ENCODE measurements around the gene RABGAP1L. TPM values are rescaled to one million over a fixed set of nuclear protein-coding genes. Genes with fewer than 3 reads are reported as not detected.
"Not testable (repeated sequence)": the region's sequence is repeated elsewhere in the genome, so short reads cannot be mapped to it uniquely, and the experiment has no call there.

Gene RABGAP1L
- total RNA-seq, 4 donors from 2014 or later: 48.2 to 102 (median 59.1) TPM

DNA sequence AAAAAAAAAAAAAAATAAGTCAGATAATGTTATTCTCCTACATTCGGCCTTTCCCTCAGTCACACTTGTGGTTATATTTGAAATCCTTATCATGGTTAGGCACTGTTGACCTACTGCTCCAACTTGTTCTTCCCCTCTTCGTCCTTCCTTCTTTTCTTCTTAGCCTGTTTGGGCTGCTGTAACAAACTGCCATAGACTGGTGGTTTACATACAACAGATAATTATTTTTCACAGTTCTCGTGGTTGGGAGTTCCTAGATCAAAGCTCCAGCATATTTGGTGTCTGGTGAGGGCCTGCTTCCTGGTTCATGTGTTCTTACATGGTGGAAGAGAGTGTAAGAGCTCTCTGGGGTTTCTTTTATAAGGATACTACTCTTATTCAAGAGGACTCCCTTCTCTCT is 73.4 kb downstream of the RABGAP1L start:
- 90% methylated on average over 3 of the region's 3 CpGs for WGBS
- H3K27ac ChIP-seq: no peak overlapping the region
- H3K4me1 ChIP-seq: no peaks in the 10 kb centered on the region
- H3K36me3 ChIP-seq: peaks cover 9% of the 10 kb centered on the region
- no peak overlapping the region for H3K4me3 ChIP-seq
- DNase-seq (ENCODE audit: low spot score in 2 of 2): no peak
- no peaks in the 10 kb centered on the region for H3K27me3 ChIP-seq
- H3K9me3 ChIP-seq: no peaks in the 10 kb centered on the region
- TF ChIP-seq EP300 (IDR thresholded peaks at IDR 0.05) (no peak), CTCF (IDR thresholded peaks at IDR 0.05) (no peak), POLR2AphosphoS5 (IDR thresholded peaks at IDR 0.05) (no peak), POLR2A (IDR thresholded peaks at IDR 0.05) (no peak)

DNA sequence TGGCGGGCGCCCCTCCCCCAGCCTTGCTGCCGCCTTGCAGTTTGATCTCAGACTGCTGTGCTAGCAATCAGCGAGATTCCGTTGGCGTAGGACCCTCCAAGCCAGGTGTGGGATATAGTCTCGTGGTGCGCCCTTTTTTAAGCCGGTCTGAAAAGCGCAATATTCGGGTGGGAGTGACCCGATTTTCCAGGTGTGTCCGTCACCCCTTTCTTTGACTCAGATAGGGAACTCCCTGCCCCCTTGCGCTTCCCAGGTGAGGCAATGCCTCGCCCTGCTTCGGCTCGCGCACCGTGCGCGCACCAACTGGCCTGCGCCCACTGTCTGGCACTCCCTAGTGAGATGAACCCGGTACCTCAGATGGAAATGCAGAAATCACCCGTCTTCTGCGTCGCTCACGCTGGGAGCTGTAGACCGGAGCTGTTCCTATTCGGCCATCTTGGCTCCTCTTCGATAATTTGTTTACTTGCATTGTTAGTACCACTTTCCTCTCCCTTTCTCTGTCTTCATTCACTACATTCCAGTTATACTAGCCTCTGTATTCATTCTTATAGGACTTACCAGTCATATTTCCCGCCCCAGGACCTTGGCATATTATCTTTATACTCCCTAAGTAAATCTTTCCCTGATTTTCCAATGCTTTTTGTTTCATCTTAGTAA is 79.7 kb downstream of the RABGAP1L start:
- 96% methylated on average over 27 of the region's 31 CpGs for WGBS
- not testable (repeated sequence) for H3K36me3 ChIP-seq; H3K27me3 ChIP-seq; H3K4me3 ChIP-seq; H3K9me3 ChIP-seq; DNase-seq (ENCODE audit: low spot score in 2 of 2); H3K27ac ChIP-seq; H3K4me1 ChIP-seq

DNA sequence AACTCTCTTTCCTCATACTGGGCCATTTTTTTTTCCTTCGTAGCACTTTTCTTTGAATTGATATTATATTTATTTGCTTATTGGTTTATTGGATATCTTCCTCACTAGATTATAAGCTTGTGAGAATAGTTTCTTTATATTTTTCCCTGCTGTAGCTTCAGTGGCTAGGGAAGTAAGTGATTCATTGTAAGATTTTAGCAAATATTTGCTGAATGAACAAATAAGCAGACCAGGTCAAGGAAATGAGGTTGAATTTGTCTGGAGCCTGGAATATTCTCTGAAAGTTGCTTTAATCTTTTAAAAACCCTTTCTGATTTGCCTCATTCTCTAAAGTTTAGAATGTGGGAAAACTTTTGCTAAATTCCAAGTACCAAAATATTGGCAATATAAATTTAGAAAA is 80.2 kb downstream of the RABGAP1L start:
- Histone ChIP-seq H3K27me3 (no peaks in the 10 kb centered on the region), H3K36me3 (peaks cover 13% of the 10 kb centered on the region), H3K4me3 (no peak overlapping the region), H3K27ac (no peak overlapping the region), H3K9me3 (no peaks in the 10 kb centered on the region), H3K4me1 (no peaks in the 10 kb centered on the region)
- WGBS: 86% methylated on average over 1 of the region's 1 CpG
- no peak for DNase-seq (ENCODE audit: low spot score in 2 of 2)
- TF ChIP-seq POLR2AphosphoS5 (IDR thresholded peaks at IDR 0.05) (no peak), POLR2A (IDR thresholded peaks at IDR 0.05) (no peak), EP300 (IDR thresholded peaks at IDR 0.05) (no peak), CTCF (IDR thresholded peaks at IDR 0.05) (no peak)

- Histone ChIP-seq H3K27ac (no peak overlapping the region), H3K27me3 (no peaks in the 10 kb centered on the region), H3K4me1 (no peaks in the 10 kb centered on the region), H3K4me3 (no peak overlapping the region), H3K36me3 (peaks cover 13% of the 10 kb centered on the region), H3K9me3 (no peaks in the 10 kb centered on the region)
- no peak for DNase-seq (ENCODE audit: low spot score in 2 of 2)
- WGBS: 97% methylated on average over 2 of the region's 2 CpGs
- no peak for TF ChIP-seq EP300 (IDR thresholded peaks at IDR 0.05)
These were observed 83.5 kb downstream of the RABGAP1L start for GRCh38 chr1:174242856-174243255.

DNA sequence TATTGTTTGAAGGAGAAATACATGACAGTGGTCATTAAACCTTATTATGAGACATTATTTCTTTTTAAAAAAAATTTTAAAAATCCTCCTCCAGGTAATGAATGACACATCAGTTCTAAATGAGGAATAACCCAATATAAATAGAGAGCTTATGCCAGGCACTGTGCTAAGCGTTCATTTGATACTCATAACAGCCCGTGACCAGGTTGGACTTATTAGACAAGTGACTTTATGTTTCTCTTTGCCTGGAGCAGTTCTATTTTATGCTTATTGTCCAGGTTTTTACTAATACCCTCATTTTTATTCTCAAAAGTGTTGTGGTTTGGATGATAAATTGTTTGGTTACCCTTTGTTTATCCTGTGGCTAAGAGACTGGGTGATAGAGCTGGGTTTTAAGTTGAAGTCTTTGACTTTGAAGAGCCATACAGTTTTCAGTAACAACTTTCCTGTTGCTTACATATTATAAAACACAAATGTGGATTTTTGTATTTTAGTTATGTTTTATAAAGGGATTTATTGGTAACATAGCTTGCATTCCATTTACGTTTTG is 84.2 kb downstream of the RABGAP1L start:
- TF ChIP-seq POLR2A (IDR thresholded peaks at IDR 0.05): no peak

DNA sequence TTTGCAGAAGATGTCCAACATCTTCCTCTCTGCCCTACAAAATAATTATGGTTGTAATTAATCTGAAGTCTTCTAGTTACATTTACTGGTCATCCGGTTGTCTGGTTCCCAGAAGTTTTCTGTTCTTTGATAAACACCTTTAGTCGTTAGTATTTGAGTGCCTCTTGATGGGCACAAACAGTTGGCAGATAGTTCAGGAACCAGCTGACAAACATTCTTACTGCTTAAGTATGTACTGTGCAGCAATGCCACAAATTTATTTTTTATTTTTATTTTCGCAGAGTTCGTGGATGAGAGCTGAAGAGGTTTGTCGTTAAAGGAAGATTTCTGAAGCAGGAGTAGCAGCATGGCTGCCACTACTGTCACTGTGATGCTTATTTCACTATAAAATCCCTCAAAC is 84.7 kb downstream of the RABGAP1L start:
- no peak overlapping the region for H3K27ac ChIP-seq
- H3K4me3 ChIP-seq: no peak overlapping the region
- DNase-seq (ENCODE audit: low spot score in 2 of 2): no peak
- no peaks in the 10 kb centered on the region for H3K9me3 ChIP-seq
- peaks cover 13% of the 10 kb centered on the region for H3K36me3 ChIP-seq
- no peaks in the 10 kb centered on the region for H3K27me3 ChIP-seq
- TF ChIP-seq POLR2A (IDR thresholded peaks at IDR 0.05) (no peak), EP300 (IDR thresholded peaks at IDR 0.05) (no peak), POLR2AphosphoS5 (IDR thresholded peaks at IDR 0.05) (no peak), CTCF (IDR thresholded peaks at IDR 0.05) (no peak)
- WGBS: 90% methylated on average over 5 of the region's 5 CpGs
- H3K4me1 ChIP-seq: no peaks in the 10 kb centered on the region

More for the DNA sequence above, 84.2 kb downstream of the RABGAP1L start:
- Histone ChIP-seq H3K4me1 (no peaks in the 10 kb centered on the region), H3K4me3 (no peak overlapping the region), H3K27me3 (no peaks in the 10 kb centered on the region), H3K36me3 (peaks cover 13% of the 10 kb centered on the region), H3K27ac (no peak overlapping the region), H3K9me3 (no peaks in the 10 kb centered on the region)
- 57% methylated on average over 3 of the region's 3 CpGs for WGBS
- DNase-seq (ENCODE audit: low spot score in 2 of 2): no peak

- no peak for DNase-seq (ENCODE audit: low spot score in 2 of 2)
- 90% methylated on average over 4 of the region's 4 CpGs for WGBS
- Histone ChIP-seq H3K27me3 (no peaks in the 10 kb centered on the region), H3K9me3 (no peaks in the 10 kb centered on the region), H3K4me1 (no peaks in the 10 kb centered on the region), H3K27ac (no peak overlapping the region), H3K4me3 (no peak overlapping the region), H3K36me3 (peaks cover 10% of the 10 kb centered on the region)
- TF ChIP-seq EP300 (IDR thresholded peaks at IDR 0.05): no peak
These were observed 88.2 kb downstream of the RABGAP1L start for GRCh38 chr1:174247472-174247871.
